H4 (cell line): ENCODE measurements around the gene EOLA1. TPM values are rescaled to one million over a fixed set of nuclear protein-coding genes. Genes with fewer than 3 reads are reported as not detected.
"Not testable (repeated sequence)": the region's sequence is repeated elsewhere in the genome, so short reads cannot be mapped to it uniquely, and the experiment has no call there.

Source experiments
- DNase-seq: peaks from one replicate; pipeline ENCODE4 v3.0.0-alpha.2; 2015; ENCODE audit warnings: low spot score
- total RNA-seq: library from RNA; depleted of rRNA; stranded (reverse); fragments of >200 nt; shearing (Covaris generic); gene quantifications from 2 replicates; pipeline ENCODE4 v1.2.3, GENCODE V29; 2014; rRNA removed

Gene EOLA1
- total RNA-seq = 15.7 and 22.0 TPM in 2 replicates

- peak; percentile 96 for DNase-seq
Observed at GRCh38 chrX:149540621-149541520, at the start of gene EOLA1. Gene EOLA1 (plus strand): TSS chrX:149541012. CDS start chrX:149545631, 4,619 bp downstream.

- DNase-seq = no peak
Observed at GRCh38 chrX:149491812-149492211, 49.0 kb upstream of the EOLA1 start.

- DNase-seq = no peak
Observed at GRCh38 chrX:149493567-149494562, 46.9 kb upstream of the EOLA1 start.

- DNase-seq = no peak
Observed at GRCh38 chrX:149494844-149495565, 45.8 kb upstream of the EOLA1 start.

GRCh38 chrX:149495573-149496071 lies 45.2 kb upstream of the EOLA1 start:
- peak; percentile 77 for DNase-seq

- DNase-seq = no peak
Observed at GRCh38 chrX:149497054-149497453, 43.8 kb upstream of the EOLA1 start.

- no peak for DNase-seq
Observed at GRCh38 chrX:149497626-149498025, 43.2 kb upstream of the EOLA1 start.

- no peak for DNase-seq
Observed at GRCh38 chrX:149498767-149499166, 42.0 kb upstream of the EOLA1 start.

- DNase-seq = no peak
Observed at GRCh38 chrX:149499766-149500165, 41.0 kb upstream of the EOLA1 start.

- not testable (repeated sequence) for DNase-seq
Observed at GRCh38 chrX:149502923-149503322, 37.9 kb upstream of the EOLA1 start.

GRCh38 chrX:149503446-149503845 lies 37.4 kb upstream of the EOLA1 start:
- peak; percentile 54 for DNase-seq

GRCh38 chrX:149504226-149504914 lies 36.4 kb upstream of the EOLA1 start:
- DNase-seq = peak; percentile 47

GRCh38 chrX:149504915-149505651 lies 35.7 kb upstream of the EOLA1 start, which contains the start of gene IDS:
Gene IDS (minus strand): TSS chrX:149505306. CDS start chrX:149505137, 169 bp downstream.
- DNase-seq = peak; percentile 84

GRCh38 chrX:149505671-149506070 lies 35.1 kb upstream of the EOLA1 start:
- DNase-seq = no peak

GRCh38 chrX:149506349-149506748 lies 34.5 kb upstream of the EOLA1 start:
- DNase-seq = no peak

GRCh38 chrX:149508467-149508866 lies 32.3 kb upstream of the EOLA1 start:
- DNase-seq = no peak

- no peak for DNase-seq
Observed at GRCh38 chrX:149510386-149510785, 30.4 kb upstream of the EOLA1 start.

GRCh38 chrX:149511081-149511480 lies 29.7 kb upstream of the EOLA1 start:
- no peak for DNase-seq

- peak; percentile 23 for DNase-seq
Observed at GRCh38 chrX:149512225-149512885, 28.5 kb upstream of the EOLA1 start.
